SH-SY5Y (cell line): ENCODE data around the gene LHX5.

Experiments
- GATA2 ChIP-seq: IDR thresholded peaks from 2 replicates; pipeline ENCODE4 v1.6.1; 2011; ENCODE audit warnings: mild to moderate bottlenecking, low read depth, low read length
- GATA3 ChIP-seq: IDR thresholded peaks from 2 replicates; pipeline ENCODE4 v1.6.1; 2011; ENCODE audit warnings: low read depth, mild to moderate bottlenecking, low read length, moderate library complexity

- TF ChIP-seq GATA2 (no peak), GATA3 (no peak)
Measured at GRCh38 chr12:113439606-113440030, 32.1 kb downstream of the LHX5 start.
